Measurements from ENCODE around the gene HOXB4. TPM values are rescaled to one million over a fixed set of nuclear protein-coding genes. Genes with fewer than 3 reads are reported as not detected.

HOXB4 gene
- total and polyA plus RNA-seq, 12 donors: 1.7 to 9.8 (median 3.4) TPM

DNA sequence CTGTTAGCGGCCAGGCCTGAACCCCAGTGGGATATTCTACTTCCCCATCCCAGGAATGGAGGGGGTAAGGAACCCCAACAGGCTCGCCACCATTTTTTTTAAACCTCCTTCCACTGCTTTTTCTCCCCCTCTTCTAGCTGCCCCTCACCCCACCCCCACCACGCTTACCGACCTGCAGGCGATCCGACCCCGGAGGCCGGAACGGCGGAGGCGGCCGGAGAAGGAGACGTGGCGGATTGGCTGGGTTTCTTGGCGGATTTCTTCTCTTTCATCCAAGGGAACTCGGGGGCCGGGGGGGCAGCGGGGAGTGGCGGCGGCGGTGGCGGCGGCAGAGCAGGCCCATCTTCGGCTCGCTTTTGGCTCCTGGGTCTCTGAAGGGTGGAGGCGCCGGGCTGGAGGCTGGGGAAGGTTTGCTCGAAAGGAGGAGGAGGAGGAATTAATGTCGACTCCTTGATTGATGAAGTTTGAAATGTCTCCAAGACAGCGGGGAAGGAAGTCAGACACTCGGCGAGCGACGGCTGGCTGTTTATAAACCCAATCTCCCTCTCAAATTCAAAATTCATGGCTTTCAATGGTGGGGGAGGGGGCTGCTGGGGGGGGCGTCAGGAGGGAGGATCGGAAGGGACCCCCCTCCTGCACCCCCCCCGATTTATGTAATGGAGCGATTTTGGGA lies 33.7 kb downstream of the HOXB4 start:
- Histone ChIP-seq H3K27ac (peak overlapping the region; percentile 76 to 97 (median 85)), H3K4me3 (peak overlapping the region in 3 of 4 donors; percentile 58 to 86 (median 78)), H3K4me1 (replicated peaks in 1 of 2) (peaks cover 20 to 39% of the 10 kb centered on the region in 2 donors), H3K9me3 (replicated peaks in 1 of 3) (no peaks in the 10 kb centered on the region), H3K27me3 (no peaks in the 10 kb centered on the region), H3K36me3 (replicated peaks in 1 of 2) (peaks cover 0 to 8% of the 10 kb centered on the region in 2 donors)
- intact Hi-C loops (cut with DNase I): loop anchor here (5.0 kb wide), 1 partner anchor 33 kb away; the partner anchor contains the start of gene HOXB4 (in 2 of the 2)
- TF ChIP-seq, protein P1, sequence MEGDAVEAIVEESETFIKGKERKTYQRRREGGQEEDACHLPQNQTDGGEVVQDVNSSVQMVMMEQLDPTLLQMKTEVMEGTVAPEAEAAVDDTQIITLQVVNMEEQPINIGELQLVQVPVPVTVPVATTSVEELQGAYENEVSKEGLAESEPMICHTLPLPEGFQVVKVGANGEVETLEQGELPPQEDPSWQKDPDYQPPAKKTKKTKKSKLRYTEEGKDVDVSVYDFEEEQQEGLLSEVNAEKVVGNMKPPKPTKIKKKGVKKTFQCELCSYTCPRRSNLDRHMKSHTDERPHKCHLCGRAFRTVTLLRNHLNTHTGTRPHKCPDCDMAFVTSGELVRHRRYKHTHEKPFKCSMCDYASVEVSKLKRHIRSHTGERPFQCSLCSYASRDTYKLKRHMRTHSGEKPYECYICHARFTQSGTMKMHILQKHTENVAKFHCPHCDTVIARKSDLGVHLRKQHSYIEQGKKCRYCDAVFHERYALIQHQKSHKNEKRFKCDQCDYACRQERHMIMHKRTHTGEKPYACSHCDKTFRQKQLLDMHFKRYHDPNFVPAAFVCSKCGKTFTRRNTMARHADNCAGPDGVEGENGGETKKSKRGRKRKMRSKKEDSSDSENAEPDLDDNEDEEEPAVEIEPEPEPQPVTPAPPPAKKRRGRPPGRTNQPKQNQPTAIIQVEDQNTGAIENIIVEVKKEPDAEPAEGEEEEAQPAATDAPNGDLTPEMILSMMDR (IDR thresholded peaks at IDR 0.05): no peak
- TF ChIP-seq POLR2A (IDR thresholded peaks at IDR 0.05): peak in 1 of 2 donors; percentile 63
- DNase-seq: peak; percentile 79 to 92 (median 82)
- WGBS, 4 donors: 1 to 11% (median 9%) methylated on average over 33 to 38 of the region's 38 CpGs

DNA sequence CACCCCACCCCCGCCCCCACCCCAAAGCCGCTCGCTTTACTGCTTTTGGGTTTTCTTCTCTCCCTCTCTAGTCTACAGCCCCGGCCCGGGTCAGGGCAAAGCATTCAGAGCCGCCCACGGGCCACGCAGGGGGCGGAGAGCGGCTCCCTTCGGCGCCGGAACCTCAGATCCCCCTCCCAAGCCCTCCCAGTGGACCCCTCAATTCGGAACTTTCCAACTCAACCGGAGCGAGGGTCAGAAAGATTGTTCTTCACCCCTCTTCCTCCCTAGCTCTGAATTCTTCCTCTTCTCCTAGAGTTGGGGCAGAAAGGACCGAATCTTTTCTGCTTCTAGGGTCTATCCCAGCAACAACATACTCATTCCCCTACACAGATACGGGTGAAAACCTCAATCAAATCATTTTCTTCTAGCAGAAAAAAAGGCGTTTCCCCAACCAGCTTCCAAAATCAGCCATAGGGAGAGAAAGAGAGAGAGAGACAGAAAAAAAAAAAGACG lies 34.2 kb downstream of the HOXB4 start:
- H3K9me3 ChIP-seq (replicated peaks in 1 of 3): no peaks in the 10 kb centered on the region
- intact Hi-C loops (cut with DNase I): loop anchor here (5.0 kb wide), 1 partner anchor 33 kb away; the partner anchor contains the start of gene HOXB4 (in 2 of the 2)
- H3K4me1 ChIP-seq (replicated peaks in 1 of 2): peaks cover 20 to 35% of the 10 kb centered on the region in 2 donors
- peak overlapping the region; percentile 76 to 97 (median 85) for H3K27ac ChIP-seq
- H3K27me3 ChIP-seq: no peaks in the 10 kb centered on the region
- H3K36me3 ChIP-seq (replicated peaks in 1 of 2): peaks cover 0 to 8% of the 10 kb centered on the region in 2 donors
- WGBS, 4 donors: 1 to 17% (median 7%) methylated on average over 13 to 20 of the region's 20 CpGs
- H3K4me3 ChIP-seq: peak overlapping the region; percentile 33 to 86 (median 68)
- TF ChIP-seq, protein P1 (IDR thresholded peaks at IDR 0.05): no peak
- TF ChIP-seq POLR2A (IDR thresholded peaks at IDR 0.05): no peak
- no peak for DNase-seq

DNA sequence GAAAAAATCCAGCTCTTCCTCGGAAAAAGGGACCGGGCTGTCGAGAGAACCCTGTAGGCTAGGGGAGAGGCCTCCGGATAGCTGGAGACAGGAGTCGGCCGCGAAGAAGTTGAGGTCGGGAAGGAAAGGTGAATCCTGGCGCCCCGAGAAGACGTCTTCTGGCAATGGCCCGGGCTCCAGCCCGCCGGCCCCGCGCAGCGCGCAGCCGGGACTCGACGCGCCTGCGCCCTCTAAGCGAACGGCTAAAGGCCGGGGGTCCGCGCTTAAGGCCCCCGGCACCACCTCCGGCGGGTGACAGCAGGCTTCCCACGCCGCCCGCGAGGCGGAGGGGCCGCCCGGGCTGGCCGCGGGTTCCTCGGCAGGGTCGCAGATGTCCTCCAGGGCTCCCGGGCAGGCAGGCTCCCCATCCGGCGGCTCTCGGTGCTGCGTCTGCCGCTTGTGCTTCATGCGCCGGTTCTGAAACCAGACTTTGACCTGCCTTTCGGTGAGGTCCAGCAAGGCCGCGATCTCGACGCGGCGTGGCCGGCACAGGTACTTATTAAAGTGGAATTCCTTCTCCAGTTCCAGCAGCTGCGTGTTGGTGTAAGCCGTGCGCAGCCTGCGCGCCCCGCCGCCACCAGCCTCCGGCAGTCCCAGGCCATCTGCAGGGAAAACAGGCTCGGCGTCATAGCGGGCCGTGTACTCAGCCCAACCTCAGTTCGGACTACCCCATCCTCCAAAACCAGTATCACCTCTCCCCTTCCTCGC lies 34.9 kb downstream of the HOXB4 start:
- no peaks in the 10 kb centered on the region for H3K9me3 ChIP-seq (replicated peaks in 1 of 3)
- DNase-seq: peak in 6 of 7 donors; percentile 48 to 79 (median 58)
- intact Hi-C loops (cut with DNase I): loop anchor here (5.0 kb wide), 1 partner anchor 34 kb away; the partner anchor contains the start of gene HOXB4 (in 2 of the 2)
- H3K27ac ChIP-seq: peak overlapping the region; percentile 72 to 97 (median 85)
- H3K36me3 ChIP-seq (replicated peaks in 1 of 2): peaks cover 0 to 8% of the 10 kb centered on the region in 2 donors
- WGBS, 4 donors: 0 to 2% (median 1%) methylated on average over 20 to 72 of the region's 72 CpGs
- H3K27me3 ChIP-seq: no peaks in the 10 kb centered on the region
- peaks cover 20 to 30% of the 10 kb centered on the region in 2 donors for H3K4me1 ChIP-seq (replicated peaks in 1 of 2)
- TF ChIP-seq, protein P1 (IDR thresholded peaks at IDR 0.05): peak in 4 of 6 experiments; percentile 28 to 33 (median 32)
- peak in 1 of 2 donors; percentile 51 for TF ChIP-seq POLR2A (IDR thresholded peaks at IDR 0.05)
- peak overlapping the region in 3 of 4 donors; percentile 33 to 78 (median 58) for H3K4me3 ChIP-seq

DNA sequence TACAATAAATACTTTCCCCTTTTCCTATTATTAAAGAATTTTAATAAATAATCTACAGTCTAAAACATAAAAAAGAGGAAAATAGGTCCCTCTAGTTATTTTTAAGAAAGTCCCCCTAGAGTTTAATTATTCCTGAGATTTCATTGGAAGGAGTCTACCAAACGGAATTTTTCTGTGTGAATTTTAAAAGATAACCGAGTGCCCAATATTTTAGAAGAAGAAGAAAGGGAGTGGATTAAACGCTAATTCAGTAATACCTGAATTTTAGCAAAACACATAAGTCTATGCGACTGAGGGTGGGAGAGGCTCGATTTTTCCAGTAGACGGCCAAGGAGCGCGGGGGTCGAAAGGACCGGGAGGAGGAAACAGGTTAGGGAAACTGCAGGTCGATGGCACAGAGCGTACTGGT lies 35.4 kb downstream of the HOXB4 start:
- H3K9me3 ChIP-seq (replicated peaks in 1 of 3): no peaks in the 10 kb centered on the region
- peak overlapping the region; percentile 72 to 97 (median 85) for H3K27ac ChIP-seq
- H3K4me3 ChIP-seq: peak overlapping the region in 3 of 4 donors; percentile 33 to 78 (median 58)
- intact Hi-C loops (cut with DNase I): loop anchor here (5.0 kb wide), 1 partner anchor 35 kb away; the partner anchor contains the start of gene HOXB4 (in 2 of the 2)
- H3K27me3 ChIP-seq: no peaks in the 10 kb centered on the region
- WGBS, 4 donors: 2 to 10% (median 6%) methylated on average over 12 of the region's 12 CpGs
- TF ChIP-seq, protein P1 (IDR thresholded peaks at IDR 0.05): no peak
- no peak for TF ChIP-seq POLR2A (IDR thresholded peaks at IDR 0.05)
- peaks cover 18 to 26% of the 10 kb centered on the region in 2 donors for H3K4me1 ChIP-seq (replicated peaks in 1 of 2)
- no peak for DNase-seq
- peaks cover 0 to 8% of the 10 kb centered on the region in 2 donors for H3K36me3 ChIP-seq (replicated peaks in 1 of 2)

Data from adrenal gland (tissue), 12 donors.